HG02970 (cell line): ENCODE results near the gene ZNF726.
"Not testable (repeated sequence)": the region's sequence is repeated elsewhere in the genome, so short reads cannot be mapped to it uniquely, and the experiment has no call there.

Source experiments
- ATAC-seq: cut with Tn5 transposase; IDR thresholded peaks from one replicate; pipeline ENCODE4 v1.9.1; 2021; ENCODE audit warnings: mild to moderate bottlenecking, moderate library complexity, moderate number of reproducible peaks; ENCODE audit not compliant: unreplicated experiment, low FRiP score

The ZNF726 gene

GRCh38 chr19:23937031-23937430 is 22.3 kb downstream of the ZNF726 start:
- not testable (repeated sequence) for ATAC-seq

- no peak for ATAC-seq
Observed at GRCh38 chr19:23943411-23943810, 28.7 kb downstream of the ZNF726 start.

- ATAC-seq = no peak
Observed at GRCh38 chr19:23946569-23946968, 31.9 kb downstream of the ZNF726 start.

- ATAC-seq = no peak
Observed at GRCh38 chr19:23949611-23950010, 34.9 kb downstream of the ZNF726 start.

- ATAC-seq = no peak
Observed at GRCh38 chr19:23956051-23956450, 41.4 kb downstream of the ZNF726 start.

- ATAC-seq = no peak
Observed at GRCh38 chr19:23957660-23958281, 43.1 kb downstream of the ZNF726 start.

- ATAC-seq = not testable (repeated sequence)
Observed at GRCh38 chr19:23963396-23963795, 48.7 kb downstream of the ZNF726 start.

GRCh38 chr19:23963881-23964280 is 49.2 kb downstream of the ZNF726 start:
- not testable (repeated sequence) for ATAC-seq

- not testable (repeated sequence) for ATAC-seq
Observed at GRCh38 chr19:23964334-23964733, 49.6 kb downstream of the ZNF726 start.

GRCh38 chr19:23969630-23970029 is 54.9 kb downstream of the ZNF726 start:
- ATAC-seq = no peak

- no peak for ATAC-seq
Observed at GRCh38 chr19:23971598-23971997, 56.9 kb downstream of the ZNF726 start.

GRCh38 chr19:23972161-23972560 is 57.5 kb downstream of the ZNF726 start:
- no peak for ATAC-seq

GRCh38 chr19:23974941-23975340 is 60.3 kb downstream of the ZNF726 start:
- ATAC-seq = no peak

GRCh38 chr19:23976631-23977030 is 61.9 kb downstream of the ZNF726 start:
- not testable (repeated sequence) for ATAC-seq

- ATAC-seq = not testable (repeated sequence)
Observed at GRCh38 chr19:23977256-23977655, 62.6 kb downstream of the ZNF726 start.

- ATAC-seq = no peak
Observed at GRCh38 chr19:23978068-23978467, 63.4 kb downstream of the ZNF726 start.

GRCh38 chr19:23980805-23981204 is 66.1 kb downstream of the ZNF726 start:
- ATAC-seq = no peak

GRCh38 chr19:23981863-23982262 is 67.2 kb downstream of the ZNF726 start:
- no peak for ATAC-seq

GRCh38 chr19:23983406-23983805 is 68.7 kb downstream of the ZNF726 start:
- no peak for ATAC-seq
